SJSA1 (cell line): ENCODE results near the gene ZBP1. TPM values are rescaled to one million over a fixed set of nuclear protein-coding genes. Genes with fewer than 3 reads are reported as not detected.

Source experiments
- DNase-seq, 2 experiments: peaks; one replicate each; pipeline ENCODE4 v3.0.0-alpha.2; 2015 to 2020; ENCODE audit warnings: low spot score in 2 of 2, low read depth in 1 of 2
- H3K27ac ChIP-seq: fragments of 250-450 bp; sonication (Bioruptor Pico); 2 replicates; pipeline ENCODE4 v1.5.1; 2020; ENCODE audit warnings: mild to moderate bottlenecking, moderate library complexity
- H3K27me3 ChIP-seq: fragments of 250-450 bp; sonication (Bioruptor Pico); replicated peaks from 2 replicates; pipeline ENCODE4 v1.5.1; 2020; ENCODE audit warnings: mild to moderate bottlenecking, moderate library complexity
- H3K36me3 ChIP-seq: fragments of 250-450 bp; sonication (Bioruptor Pico); 2 replicates; pipeline ENCODE4 v1.5.1; 2020; ENCODE audit warnings: mild to moderate bottlenecking
- H3K4me1 ChIP-seq: fragments of 250-450 bp; sonication (Bioruptor Pico); replicated peaks from 2 replicates; pipeline ENCODE4 v1.6.1; 2021; ENCODE audit warnings: mild to moderate bottlenecking
- H3K4me3 ChIP-seq: fragments of 250-450 bp; sonication (Bioruptor Pico); 2 replicates; pipeline ENCODE4 v1.5.1; 2020; ENCODE audit warnings: mild to moderate bottlenecking
- H3K9me3 ChIP-seq: fragments of 250-450 bp; sonication (Bioruptor Pico); replicated peaks from 2 replicates; pipeline ENCODE4 v1.5.1; 2020; ENCODE audit warnings: mild to moderate bottlenecking
- total RNA-seq: library from RNA; depleted of rRNA; stranded (reverse); fragments of >200 nt; shearing (Covaris generic); gene quantifications from 2 replicates; pipeline ENCODE4 v1.2.3, GENCODE V29; 2014

The ZBP1 gene
- total RNA-seq, 1 experiment from 2014 or later, result not detected

- Histone ChIP-seq H3K4me3 (no peak overlapping the region), H3K27ac (no peak overlapping the region), H3K4me1 (no peaks in the 10 kb centered on the region), H3K27me3 (peaks cover 12% of the 10 kb centered on the region; the same call in 1 of the 2 replicates), H3K36me3 (no peaks in the 10 kb centered on the region), H3K9me3 (no peaks in the 10 kb centered on the region)
- DNase-seq, result peak in 1 of 2 experiments; percentile 29
Measured at GRCh38 chr20:57614490-57615444, 5.5 kb downstream of the ZBP1 start.

GRCh38 chr20:57613481-57613921 lies 6.7 kb downstream of the ZBP1 start:
- H3K9me3 ChIP-seq, result no peaks in the 10 kb centered on the region
- H3K27me3 ChIP-seq, result 0 out of 2 replicates have a peak, but pooled peaks cover 3% of the 10 kb centered on the region
- no peak for DNase-seq
- no peaks in the 10 kb centered on the region for H3K4me1 ChIP-seq
- H3K4me3 ChIP-seq, result no peak overlapping the region
- H3K27ac ChIP-seq, result no peak overlapping the region
- no peaks in the 10 kb centered on the region for H3K36me3 ChIP-seq

- Histone ChIP-seq H3K27ac (no peak overlapping the region), H3K9me3 (no peaks in the 10 kb centered on the region), H3K4me1 (no peaks in the 10 kb centered on the region), H3K36me3 (no peaks in the 10 kb centered on the region), H3K4me3 (no peak overlapping the region), H3K27me3 (0 out of 2 replicates have a peak, but pooled peaks cover 3% of the 10 kb centered on the region)
- no peak for DNase-seq
Measured at GRCh38 chr20:57612916-57613315, 7.3 kb downstream of the ZBP1 start.

- Histone ChIP-seq H3K27ac (no peak overlapping the region), H3K4me3 (no peak overlapping the region), H3K27me3 (peaks cover 3% of the 10 kb centered on the region; the same call in 1 of the 2 replicates), H3K4me1 (no peaks in the 10 kb centered on the region), H3K9me3 (no peaks in the 10 kb centered on the region), H3K36me3 (no peaks in the 10 kb centered on the region)
- DNase-seq, result no peak
Measured at GRCh38 chr20:57612436-57612835, 7.8 kb downstream of the ZBP1 start.

GRCh38 chr20:57611586-57612311 lies 8.5 kb downstream of the ZBP1 start:
- Histone ChIP-seq H3K27ac (no peak overlapping the region), H3K9me3 (no peaks in the 10 kb centered on the region), H3K27me3 (peaks cover 9% of the 10 kb centered on the region), H3K4me1 (no peaks in the 10 kb centered on the region), H3K36me3 (no peaks in the 10 kb centered on the region), H3K4me3 (no peak overlapping the region)
- no peak for DNase-seq

GRCh38 chr20:57610261-57610952 lies 9.8 kb downstream of the ZBP1 start:
- Histone ChIP-seq H3K27me3 (peaks cover 14% of the 10 kb centered on the region), H3K4me1 (no peaks in the 10 kb centered on the region), H3K9me3 (no peaks in the 10 kb centered on the region), H3K36me3 (no peaks in the 10 kb centered on the region), H3K4me3 (no peak overlapping the region), H3K27ac (no peak overlapping the region)
- DNase-seq, result no peak

- DNase-seq, result no peak
- no peaks in the 10 kb centered on the region for H3K36me3 ChIP-seq
- H3K27me3 ChIP-seq, result peaks cover 14% of the 10 kb centered on the region
- no peak overlapping the region for H3K4me3 ChIP-seq
- no peak overlapping the region for H3K27ac ChIP-seq
- H3K9me3 ChIP-seq, result no peaks in the 10 kb centered on the region
- no peaks in the 10 kb centered on the region for H3K4me1 ChIP-seq
Measured at GRCh38 chr20:57609842-57610167, 10.4 kb downstream of the ZBP1 start.

GRCh38 chr20:57609086-57609841 lies 11.0 kb downstream of the ZBP1 start:
- H3K27me3 ChIP-seq, result peaks cover 14% of the 10 kb centered on the region
- H3K4me3 ChIP-seq, result no peak overlapping the region
- no peaks in the 10 kb centered on the region for H3K36me3 ChIP-seq
- H3K9me3 ChIP-seq, result no peaks in the 10 kb centered on the region
- DNase-seq, result no peak
- H3K4me1 ChIP-seq, result no peaks in the 10 kb centered on the region
- no peak overlapping the region for H3K27ac ChIP-seq

- Histone ChIP-seq H3K4me3 (no peak overlapping the region), H3K27me3 (peaks cover 14% of the 10 kb centered on the region), H3K36me3 (no peaks in the 10 kb centered on the region), H3K27ac (no peak overlapping the region), H3K9me3 (no peaks in the 10 kb centered on the region), H3K4me1 (no peaks in the 10 kb centered on the region)
- no peak for DNase-seq
Measured at GRCh38 chr20:57608516-57608915, 11.7 kb downstream of the ZBP1 start.

- Histone ChIP-seq H3K4me1 (no peaks in the 10 kb centered on the region), H3K4me3 (no peak overlapping the region), H3K27ac (no peak overlapping the region), H3K9me3 (no peaks in the 10 kb centered on the region), H3K27me3 (peaks cover 11% of the 10 kb centered on the region), H3K36me3 (no peaks in the 10 kb centered on the region)
- no peak for DNase-seq
Measured at GRCh38 chr20:57605878-57606277, 14.3 kb downstream of the ZBP1 start.

- no peak for DNase-seq
- H3K27me3 ChIP-seq, result peaks cover 11% of the 10 kb centered on the region
- H3K4me1 ChIP-seq, result no peaks in the 10 kb centered on the region
- H3K4me3 ChIP-seq, result no peak overlapping the region
- H3K9me3 ChIP-seq, result no peaks in the 10 kb centered on the region
- no peak overlapping the region for H3K27ac ChIP-seq
- H3K36me3 ChIP-seq, result no peaks in the 10 kb centered on the region
Measured at GRCh38 chr20:57605045-57605444, 15.2 kb downstream of the ZBP1 start.

- H3K9me3 ChIP-seq, result no peaks in the 10 kb centered on the region
Measured at GRCh38 chr20:57603120-57603519, 17.1 kb downstream of the ZBP1 start.

GRCh38 chr20:57601737-57602136 lies 18.5 kb downstream of the ZBP1 start:
- Histone ChIP-seq H3K27ac (no peak overlapping the region), H3K4me1 (0 out of 2 replicates have a peak, but pooled peaks cover 2% of the 10 kb centered on the region), H3K27me3 (peaks cover 5% of the 10 kb centered on the region; the same call in 1 of the 2 replicates), H3K36me3 (no peaks in the 10 kb centered on the region), H3K9me3 (no peaks in the 10 kb centered on the region), H3K4me3 (no peak overlapping the region)
- no peak for DNase-seq

More at GRCh38 chr20:57603120-57603519, 17.1 kb downstream of the ZBP1 start:
- peaks cover 11% of the 10 kb centered on the region for H3K27me3 ChIP-seq
- H3K36me3 ChIP-seq, result no peaks in the 10 kb centered on the region
- H3K4me3 ChIP-seq, result no peak overlapping the region
- no peak overlapping the region for H3K27ac ChIP-seq
- no peak for DNase-seq
- H3K4me1 ChIP-seq, result no peaks in the 10 kb centered on the region
